COLO668 (cell line): ENCODE data around the gene RIMBP2.
"Not testable (repeated sequence)": the region's sequence is repeated elsewhere in the genome, so short reads cannot be mapped to it uniquely, and the experiment has no call there.

ENCODE experiments used
- DNase-seq: peaks from one replicate; lab custom pipeline; 2025; ENCODE audit not compliant: unreplicated experiment; lab: John Stamatoyannopoulos, UW

Gene RIMBP2

GRCh38 chr12:130661486-130662255 lies 54.4 kb downstream of the RIMBP2 start:
- DNase-seq = no peak

- DNase-seq = no peak
Observed at GRCh38 chr12:130661059-130661458, 55.0 kb downstream of the RIMBP2 start.

DNA sequence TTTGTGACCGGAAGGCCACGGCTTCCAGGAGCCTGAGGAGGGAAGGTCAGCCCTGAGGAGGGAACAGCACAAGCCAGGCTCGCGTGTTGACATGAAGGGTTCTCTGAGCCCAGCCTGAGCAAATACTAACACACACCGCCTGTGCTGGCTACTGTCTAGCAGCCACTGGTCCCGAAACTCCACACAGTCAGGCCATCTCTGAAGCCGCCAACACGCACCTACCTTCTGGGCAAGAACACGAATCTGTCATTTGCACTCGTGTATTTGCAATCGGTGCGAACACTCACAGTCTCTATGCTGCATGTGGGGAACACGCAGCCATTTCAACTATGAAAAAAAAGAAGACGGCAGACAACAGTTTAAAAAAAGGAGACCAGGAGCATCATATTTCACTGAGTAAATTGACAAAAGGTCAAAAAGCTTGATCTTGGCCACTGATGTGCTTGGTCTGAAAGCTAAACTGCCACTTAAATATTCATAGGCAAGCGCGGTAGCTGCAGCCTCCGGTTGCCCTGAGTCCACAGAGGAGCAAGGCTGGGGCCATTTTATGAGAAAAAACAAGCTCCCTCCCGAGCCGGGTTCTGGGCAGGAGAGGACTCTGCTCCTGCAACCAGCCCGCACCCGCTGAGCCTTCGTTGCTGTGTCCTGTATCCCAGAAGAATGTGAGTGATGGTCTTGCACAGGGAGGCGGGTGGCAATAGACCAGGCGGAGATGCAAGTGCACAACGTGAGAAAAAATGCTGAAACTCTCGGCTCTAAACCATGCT lies 57.8 kb downstream of the RIMBP2 start:
- DNase-seq = peak; percentile 10

GRCh38 chr12:130656411-130656810 lies 59.7 kb downstream of the RIMBP2 start:
- no peak for DNase-seq

- no peak for DNase-seq
Observed at GRCh38 chr12:130655881-130656280, 60.2 kb downstream of the RIMBP2 start.

- no peak for DNase-seq
Observed at GRCh38 chr12:130655010-130655409, 61.1 kb downstream of the RIMBP2 start.

GRCh38 chr12:130651188-130651959 lies 64.7 kb downstream of the RIMBP2 start:
- no peak for DNase-seq

GRCh38 chr12:130650131-130650530 lies 66.0 kb downstream of the RIMBP2 start:
- no peak for DNase-seq

- DNase-seq = no peak
Observed at GRCh38 chr12:130649101-130650045, 66.7 kb downstream of the RIMBP2 start.

DNA sequence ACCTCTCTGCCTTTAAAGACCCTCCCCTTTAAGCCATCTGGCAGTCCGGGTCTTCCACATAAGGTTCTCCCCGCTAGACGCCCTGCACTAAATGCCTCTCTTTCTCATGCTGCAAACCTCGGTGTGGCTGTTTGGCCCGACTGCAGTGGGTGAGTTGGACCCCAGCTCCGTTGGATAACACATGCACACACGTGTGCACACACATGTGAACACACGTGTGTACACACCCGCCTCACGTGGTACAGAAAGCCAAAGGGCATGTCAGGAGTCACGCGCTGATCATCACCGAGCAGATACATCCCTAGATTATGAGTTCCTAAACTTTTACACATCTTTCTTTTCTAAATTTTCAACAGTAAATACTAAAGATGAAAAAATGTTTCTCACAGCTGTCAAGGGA lies 68.3 kb downstream of the RIMBP2 start:
- no peak for DNase-seq

DNA sequence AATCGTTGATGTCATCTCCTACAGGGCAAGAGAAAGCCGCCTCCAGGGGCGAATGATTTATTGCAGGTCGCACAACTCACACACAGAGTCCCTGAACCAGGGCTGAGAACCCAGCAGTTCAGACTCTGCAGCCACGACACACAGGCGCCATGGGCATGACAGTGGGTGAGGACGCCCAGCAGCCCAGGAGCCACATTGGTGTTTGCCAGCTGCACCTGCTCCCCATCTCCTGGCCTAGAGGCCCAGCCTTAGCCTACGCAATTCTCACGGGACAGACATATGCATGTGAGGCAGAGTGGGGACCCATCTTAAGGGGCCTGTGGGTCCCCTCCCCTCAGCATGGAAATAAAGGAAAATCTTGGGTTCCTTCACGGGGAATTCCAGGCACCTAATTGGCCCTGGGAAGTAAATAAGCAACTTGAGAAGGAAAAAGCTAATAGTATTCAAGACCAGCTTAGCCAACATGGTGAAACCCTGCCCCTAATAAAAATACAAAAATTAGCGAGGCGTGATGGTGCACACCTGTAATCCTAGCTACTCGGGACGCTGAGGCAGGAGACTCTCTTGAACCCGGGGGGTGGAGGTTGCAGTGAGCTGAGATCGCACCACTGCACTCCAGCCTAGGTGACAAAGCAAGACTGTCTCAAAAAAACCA lies 69.3 kb downstream of the RIMBP2 start:
- no peak for DNase-seq

DNA sequence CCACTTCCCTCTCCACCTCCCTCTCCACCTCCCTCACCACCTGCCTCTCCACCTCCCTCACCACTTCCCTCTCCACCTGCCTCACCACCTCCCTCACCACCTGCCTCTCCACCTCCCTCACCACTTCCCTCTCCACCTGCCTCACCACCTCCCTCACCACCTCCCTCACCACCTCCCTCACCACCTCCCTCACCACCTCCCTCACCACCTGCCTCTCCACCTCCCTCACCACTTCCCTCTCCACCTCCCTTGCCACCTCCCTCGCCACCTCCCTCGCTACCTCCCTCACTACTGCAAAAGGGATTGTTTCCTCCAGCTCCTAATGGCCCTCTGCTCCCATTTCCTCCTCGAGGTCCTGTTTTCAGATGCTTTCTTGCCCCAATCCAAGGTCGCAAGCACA lies 69.9 kb downstream of the RIMBP2 start:
- not testable (repeated sequence) for DNase-seq

DNA sequence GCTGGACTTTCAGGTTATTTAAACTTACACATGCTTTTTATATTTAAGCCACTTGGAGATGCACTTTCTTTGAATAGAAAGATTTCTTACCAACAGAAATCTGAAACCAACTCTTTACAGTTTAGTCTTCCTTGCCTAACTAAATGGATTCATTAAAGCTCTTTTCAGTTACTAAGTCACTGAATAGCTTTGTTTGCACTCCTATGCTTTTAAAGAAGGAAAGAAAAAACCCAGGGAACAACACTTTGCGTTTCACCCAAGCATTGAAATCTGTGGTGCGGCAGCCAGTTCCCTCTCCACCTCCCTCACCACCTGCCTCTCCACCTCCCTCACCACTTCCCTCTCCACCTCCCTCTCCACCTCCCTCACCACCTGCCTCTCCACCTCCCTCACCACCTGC lies 70.3 kb downstream of the RIMBP2 start:
- DNase-seq = no peak

DNA sequence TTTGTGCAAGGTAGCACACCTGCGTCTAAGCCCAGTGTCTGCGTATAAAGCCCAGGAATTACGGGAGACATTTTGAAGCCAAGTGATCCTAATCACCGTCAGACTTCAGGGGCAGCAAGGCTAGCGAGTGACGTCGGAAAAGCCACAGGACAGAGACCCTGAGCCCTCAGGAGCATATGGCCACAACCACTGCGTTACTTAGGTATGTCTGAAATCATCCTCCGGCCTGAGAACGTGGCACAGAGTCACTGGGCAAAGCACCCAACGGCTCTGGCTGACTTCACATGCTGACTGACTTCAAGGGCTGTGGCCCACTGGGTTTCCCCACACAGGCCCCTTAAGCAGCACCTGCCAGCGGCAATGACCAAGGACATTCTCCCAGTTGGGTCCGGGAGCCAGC lies 71.5 kb downstream of the RIMBP2 start:
- no peak for DNase-seq

DNA sequence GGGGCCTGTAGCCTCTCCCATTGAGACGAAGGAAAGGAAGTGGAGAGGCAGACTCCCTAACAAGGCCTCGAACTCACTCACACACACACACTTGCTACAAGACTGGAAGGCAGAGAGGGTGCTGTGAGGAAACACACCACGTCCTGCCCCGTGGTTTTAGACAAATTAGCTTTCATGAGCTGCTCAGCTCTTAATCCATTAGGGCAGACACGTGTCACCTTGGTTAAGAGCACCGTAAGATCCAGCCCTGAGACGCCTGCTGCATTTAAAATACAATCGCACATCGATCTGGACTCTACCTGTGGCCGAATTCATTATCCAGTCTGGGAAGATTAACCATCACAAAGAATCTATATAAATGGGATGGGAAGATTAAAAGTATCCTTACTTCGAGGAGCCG lies 72.0 kb downstream of the RIMBP2 start:
- no peak for DNase-seq

DNA sequence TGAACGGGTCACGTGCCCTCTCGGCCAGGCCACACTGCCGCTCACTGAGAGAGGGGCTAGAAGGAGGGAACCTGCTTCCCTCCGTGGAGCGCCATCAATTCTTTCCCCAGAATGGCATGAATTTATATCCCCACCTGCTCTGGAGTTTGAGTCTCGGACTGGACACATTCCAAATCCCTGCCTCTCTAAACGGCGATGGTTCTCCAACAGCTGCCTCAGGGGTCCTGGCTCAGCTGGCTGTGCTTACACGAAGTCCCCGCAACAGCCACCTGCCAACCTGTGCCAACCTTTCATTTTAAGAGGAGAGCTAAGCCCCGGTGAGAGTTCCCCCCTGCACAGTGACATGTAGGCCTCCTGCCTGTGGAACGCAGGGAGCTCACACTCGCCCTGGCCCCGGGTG lies 73.2 kb downstream of the RIMBP2 start:
- DNase-seq = no peak

GRCh38 chr12:130641533-130642184 lies 74.4 kb downstream of the RIMBP2 start:
- DNase-seq = no peak

- no peak for DNase-seq
Observed at GRCh38 chr12:130640901-130641300, 75.2 kb downstream of the RIMBP2 start.

GRCh38 chr12:130640496-130640895 lies 75.6 kb downstream of the RIMBP2 start:
- DNase-seq = no peak
